Pancreas (tissue), 10 donors: ENCODE results near the gene FCRLA. TPM values are rescaled to one million over a fixed set of nuclear protein-coding genes. Genes with fewer than 3 reads are reported as not detected.
A peak's percentile ranks its signal among the peaks of the same experiment; 100 is the strongest.

Experiments
- ATAC-seq, 4 donors: fragments of 200-7000 bp; cut with Tn5 transposase; one replicate each; pipeline versions ENCODE4 v1.8.0 to v1.9.1; 2020; ENCODE audit warnings: mild to moderate bottlenecking in 4 of 4, moderate library complexity in 4 of 4
- DNase-seq, 6 donors: peaks; one replicate each; pipeline ENCODE4 v3.0.0-alpha.2; 2020
- FAIRE-seq: peaks from 2 replicates; lab custom pipeline; 2012; peaks lifted over from hg19 to GRCh38; lab: Jason Lieb, UNC
- H3K27ac ChIP-seq, 4 donors: fragments of 200-600 bp; sonication (generic); 1 replicate in 3 of 4; 2 replicates in 1 of 4; pipeline versions ENCODE4 v1.5.0 to v1.8.0; 2020
- H3K27me3 ChIP-seq, 4 donors: fragments of 200-600 bp; one replicate each; pipeline ENCODE4 v1.8.0; 2021
- H3K36me3 ChIP-seq, 3 donors: fragments of 200-600 bp; sonication (generic) in 1 of 3; one replicate each; pipeline versions ENCODE4 v1.5.0 to v1.8.0; 2020 to 2021
- H3K4me1 ChIP-seq, 3 donors: fragments of 200-600 bp; one replicate each; pipeline ENCODE4 v1.8.0; 2021
- H3K4me3 ChIP-seq, 4 donors: fragments of 200-600 bp; sonication (generic) in 2 of 4; one replicate each; pipeline versions ENCODE4 v1.5.0 to v1.8.0; 2020 to 2021
- H3K9me3 ChIP-seq, 4 donors: fragments of 200-600 bp; one replicate each; pipeline ENCODE4 v1.8.0; 2021
- CTCF ChIP-seq, 4 donors: fragments of 200-600 bp; sonication (generic) in 3 of 4; IDR thresholded peaks; one replicate each; pipeline versions ENCODE4 v1.5.0 to v1.8.0; 2021; ENCODE audit warnings: antibody characterized with exemption in 4 of 4
- WGBS, 2 donors: extraction: QIAGEN DNeasy Blood & Tissue Kit; methylation state at CpG; one replicate each; pipeline ENCODE4 v1.1.7; 2013; 5-methylcytosine and 5-hydroxymethylcytosine counted together
- intact Hi-C, 3 donors: fragments of 100-400 bp; cut with DNase I; formaldehyde crosslinking; loops; one replicate each; pipeline versions ENCODE4 v1.11.1 to v1.14.2; 2022
- polyA plus RNA-seq, 2 donors: library from polyadenylated mRNA; stranded (reverse); fragments of 200-250 nt; gene quantifications; one replicate each; pipeline ENCODE4 v1.2.3, GENCODE V29; 2013
- total RNA-seq, 6 donors: library from RNA; stranded (reverse); fragmentation: NEBNext Ultra II Directional in 4 of 6; extraction: Animal tissue kit (Norgen Biotek cat#: 25700) in 4 of 6; gene quantifications; one replicate each; pipeline versions ENCODE4 v1.2.1 to v1.2.4, GENCODE V29; 2021 to 2023
- donor health status: healthy with polysubstance abuse.
- donor health status: DM: no; HTN: no; CAD: no; lungs with moderate emphysema.
- donor health status: DM: no; HTN: no; CAD: no.
- donor health status: control.
- donor health status: control.
- donor health status: Bipolar disorder and iron deficiency.
- donor health status: DM: yes; HTN: yes; CAD: no.
- donor health status: DM: no; HTN: no; CAD: no.
- donor health status: DM: no; HTN: no; CAD: no.
- donor health status: DM: yes; HTN: yes; CAD: no.

The FCRLA gene
- total and polyA plus RNA-seq, 8 donors, result 0.38 TPM; not detected in 7

GRCh38 chr1:161737625-161738024 lies 30.6 kb downstream of the FCRLA start:
- TF ChIP-seq CTCF (IDR thresholded peaks at IDR 0.05), result no peak
- Histone ChIP-seq H3K27ac (no peak overlapping the region), H3K4me3 (no peak overlapping the region), H3K27me3 (no peaks in the 10 kb centered on the region), H3K36me3 (no peaks in the 10 kb centered on the region), H3K9me3 (no peaks in the 10 kb centered on the region), H3K4me1 (no peaks in the 10 kb centered on the region)
- FAIRE-seq (no peak), DNase-seq (no peak), ATAC-seq (no peak)
- intact Hi-C loops, result loop anchor here in 1 of 3 donors (10.0 kb wide), 1 partner anchor 253 kb away; no protein-coding TSS in a partner anchor
- WGBS, 2 donors, result 60% methylated on average over 2 of the region's 2 CpGs

GRCh38 chr1:161738627-161739287 lies 31.7 kb downstream of the FCRLA start:
- peak in 1 of 4 donors; percentile 11 for TF ChIP-seq CTCF (IDR thresholded peaks at IDR 0.05)
- Histone ChIP-seq H3K36me3 (no peaks in the 10 kb centered on the region), H3K4me3 (no peak overlapping the region), H3K27ac (peak overlapping the region in 1 of 4 donors; percentile 0), H3K27me3 (no peaks in the 10 kb centered on the region), H3K4me1 (no peaks in the 10 kb centered on the region), H3K9me3 (no peaks in the 10 kb centered on the region)
- intact Hi-C loops, result loop anchor here in 1 of 3 donors (10.0 kb wide), 1 partner anchor 254 kb away; no protein-coding TSS in a partner anchor
- FAIRE-seq, result no peak
- 77 to 90% methylated on average over 4 of the region's 4 CpGs for WGBS, 2 donors
- ATAC-seq, result peak in 3 of 4 donors; percentile 39 to 69 (median 69)
- DNase-seq, result peak in 1 of 6 donors; percentile 37

GRCh38 chr1:161739865-161740566 lies 33.0 kb downstream of the FCRLA start:
- H3K4me1 ChIP-seq, result no peaks in the 10 kb centered on the region
- H3K4me3 ChIP-seq, result no peak overlapping the region
- TF ChIP-seq CTCF (IDR thresholded peaks at IDR 0.05), result no peak
- peak in 1 of 6 donors; percentile 26 for DNase-seq
- intact Hi-C loops, result loop anchor here in 1 of 3 donors (10.0 kb wide), 1 partner anchor 255 kb away; no protein-coding TSS in a partner anchor
- H3K36me3 ChIP-seq, result no peaks in the 10 kb centered on the region
- no peak for FAIRE-seq
- H3K9me3 ChIP-seq, result no peaks in the 10 kb centered on the region
- H3K27me3 ChIP-seq, result no peaks in the 10 kb centered on the region
- ATAC-seq, result peak in 2 of 4 donors; percentile 48 to 58
- WGBS, 2 donors, result 62 to 68% methylated on average over 8 of the region's 8 CpGs
- H3K27ac ChIP-seq, result peak overlapping the region in 1 of 4 donors; percentile 13

GRCh38 chr1:161740921-161741320 lies 33.9 kb downstream of the FCRLA start:
- Histone ChIP-seq H3K9me3 (no peaks in the 10 kb centered on the region), H3K36me3 (no peaks in the 10 kb centered on the region), H3K4me3 (no peak overlapping the region), H3K27ac (no peak overlapping the region), H3K4me1 (no peaks in the 10 kb centered on the region), H3K27me3 (no peaks in the 10 kb centered on the region)
- no peak for DNase-seq
- WGBS, 2 donors, result 59 to 69% methylated on average over 6 of the region's 6 CpGs
- TF ChIP-seq CTCF (IDR thresholded peaks at IDR 0.05), result no peak
- no peak for FAIRE-seq
- intact Hi-C loops, result no loop called here
- ATAC-seq, result peak in 1 of 4 donors; percentile 17
